B cell (primary cell): ENCODE data around the gene MED26. TPM values are rescaled to one million over a fixed set of nuclear protein-coding genes. Genes with fewer than 3 reads are reported as not detected.
A peak's percentile ranks its signal among the peaks of the same experiment; 100 is the strongest.

Source experiments
- ATAC-seq: fragments of 200-7000 bp; cut with Tn5 transposase; one replicate; pipeline ENCODE4 v1.10.0; 2021; ENCODE audit warnings: low read depth, mild to moderate bottlenecking, moderate number of reproducible peaks, moderate library complexity
- CTCF ChIA-PET: fragments of 350-600 bp; sonication (Branson Sonifier 250); formaldehyde crosslinking; loops from one replicate; lab custom pipeline; 2021; ENCODE audit warnings: antibody characterized with exemption, inconsistent platforms; lab: Charles Lee
- POLR2A ChIA-PET: fragments of 350-600 bp; sonication (Branson Sonifier 250); formaldehyde crosslinking; loops from one replicate; lab custom pipeline; 2021; ENCODE audit warnings: antibody characterized with exemption; lab: Charles Lee
- DNase-seq: peaks from one replicate; pipeline ENCODE4 v3.0.0; 2013
- H2AFZ ChIP-seq: 2 replicates; pipeline ENCODE4 v1.6.1; 2012; ENCODE audit warnings: mild to moderate bottlenecking, low read depth, low read length; ENCODE audit not compliant: insufficient read depth, poor library complexity, severe bottlenecking
- H3K27ac ChIP-seq, 2 donors: 1 replicate in 1 of 2; 2 replicates in 1 of 2; pipeline ENCODE4 v1.5.1; 2012 to 2013; ENCODE audit warnings: low read length in 2 of 2, mild to moderate bottlenecking in 2 of 2, moderate library complexity in 1 of 2
- H3K27me3 ChIP-seq, 4 experiments: fragments of 200-600 bp in 1 of 4; sonication (generic) in 1 of 4; replicated peaks in 1 of 4; 1 replicate in 2 of 4; 2 replicates in 2 of 4; pipeline versions ENCODE4 v1.6.1 to v1.7.0; 2013 to 2016; ENCODE audit warnings: low read length in 3 of 4, mild to moderate bottlenecking in 2 of 4, mixed read lengths in 1 of 4, moderate library complexity in 1 of 4; ENCODE audit not compliant: insufficient read depth in 4 of 4, control insufficient read depth in 3 of 4; ENCODE audit errors: control extremely low read depth in 1 of 4
- H3K36me3 ChIP-seq, 2 experiments: replicated peaks in 1 of 2; 1 replicate in 1 of 2; 2 replicates in 1 of 2; pipeline versions ENCODE4 v1.6.1 to v1.7.1; 2013; ENCODE audit warnings: low read length in 1 of 2; ENCODE audit not compliant: insufficient read depth in 2 of 2, control insufficient read depth in 1 of 2; ENCODE audit errors: control extremely low read depth in 1 of 2, extremely low read depth in 1 of 2
- H3K4me1 ChIP-seq, 2 donors: fragments of 200-600 bp in 1 of 2; sonication (generic) in 1 of 2; 1 replicate in 1 of 2; 2 replicates in 1 of 2; pipeline versions ENCODE4 v1.5.1 to v1.6.1; 2013 to 2017; ENCODE audit warnings: low read length in 2 of 2; ENCODE audit not compliant: control insufficient read depth in 2 of 2, insufficient read depth in 2 of 2
- H3K4me2 ChIP-seq: replicated peaks from 2 replicates; pipeline ENCODE3; 2012; ENCODE audit warnings: mild to moderate bottlenecking, low read depth, low read length; ENCODE audit not compliant: poor library complexity, severe bottlenecking
- H3K4me3 ChIP-seq, 5 experiments: fragments of 200-600 bp in 1 of 5; sonication (generic) in 1 of 5; 1 replicate in 3 of 5; 2 replicates in 2 of 5; pipeline versions ENCODE4 v1.5.1 to v1.7.0; 2011 to 2016; ENCODE audit warnings: low read length in 4 of 5, mild to moderate bottlenecking in 4 of 5, low read depth in 2 of 5, control low read depth in 1 of 5, moderate library complexity in 1 of 5; ENCODE audit not compliant: insufficient read depth in 1 of 5; ENCODE audit errors: control extremely low read depth in 1 of 5, extremely low read depth in 1 of 5
- H3K79me2 ChIP-seq: fragments of 200-600 bp; sonication (generic); one replicate; pipeline ENCODE4 v1.6.0; 2016; ENCODE audit warnings: low read length; ENCODE audit not compliant: control insufficient read depth, insufficient read depth
- H3K9ac ChIP-seq: fragments of 200-600 bp; sonication (generic); 2 replicates; pipeline ENCODE4 v1.6.1; 2017; ENCODE audit warnings: mild to moderate bottlenecking, low read length, moderate library complexity
- H3K9me3 ChIP-seq, 3 donors: one replicate each; pipeline versions ENCODE4 v1.6.1 to v1.7.1; 2013; ENCODE audit warnings: low read length in 2 of 3; ENCODE audit not compliant: control insufficient read depth in 2 of 3, insufficient read depth in 1 of 3; ENCODE audit errors: control extremely low read depth in 1 of 3
- H4K20me1 ChIP-seq: 2 replicates; pipeline ENCODE4 v1.6.0; 2012; ENCODE audit warnings: mild to moderate bottlenecking, low read length; ENCODE audit not compliant: insufficient read depth, control insufficient read depth, poor library complexity, severe bottlenecking
- H3K27ac Mint-ChIP-seq: one replicate; pipeline ENCODE4 v1.8.0; 2021; ENCODE audit warnings: mixed read lengths
- H3K27me3 Mint-ChIP-seq: one replicate; pipeline ENCODE4 v1.8.0; 2021; ENCODE audit warnings: mixed read lengths
- H3K4me1 Mint-ChIP-seq: one replicate; pipeline ENCODE4 v1.8.0; 2021; ENCODE audit warnings: mixed read lengths
- H3K4me3 Mint-ChIP-seq: one replicate; pipeline ENCODE4 v1.8.0; 2021; ENCODE audit warnings: mixed read lengths
- H3K9me3 Mint-ChIP-seq: one replicate; pipeline ENCODE4 v1.8.0; 2022; ENCODE audit warnings: mixed read lengths; ENCODE audit not compliant: insufficient read depth
- EZH2 ChIP-seq: IDR thresholded peaks from 2 replicates; pipeline ENCODE4 v1.6.1; 2012; ENCODE audit warnings: borderline replicate concordance, low read depth, mild to moderate bottlenecking, moderate library complexity, low read length; ENCODE audit not compliant: insufficient read depth, poor library complexity, severe bottlenecking
- WGBS: methylation state at CpG from one replicate; pipeline ENCODE4 v1.1.5; 2013; ENCODE audit warnings: missing lambda C conversion rate; ENCODE audit not compliant: insufficient coverage; 5-methylcytosine and 5-hydroxymethylcytosine counted together
- intact Hi-C: fragments of 100-400 bp; cut with micrococcal nuclease; formaldehyde crosslinking; loops from one replicate; pipeline ENCODE4 v1.10.0; 2022
- polyA plus RNA-seq: library from polyadenylated mRNA; depleted of rRNA; stranded (reverse); fragments of >200 nt; gene quantifications from 2 replicates; pipeline ENCODE4 v1.2.3, GENCODE V29; 2012
- total RNA-seq, 2 donors: library from RNA; stranded (reverse); fragments of 120-200 nt in 1 of 2; gene quantifications; 1 replicate in 1 of 2; 2 replicates in 1 of 2; pipeline versions ENCODE4 v1.2.3 to v1.2.4, GENCODE V29; 2013 to 2022
- TF ChIP-seq, protein P1 (sequence below): fragments of 200-600 bp; IDR thresholded peaks from one replicate; pipeline ENCODE4 v1.8.0; 2022; ENCODE audit warnings: antibody characterized with exemption, mild to moderate bottlenecking

Gene MED26
- total and polyA plus RNA-seq, 2 donors (not counting 1 experiment from before 2014, with no cell fraction given): 15.6 to 33.6 TPM

DNA sequence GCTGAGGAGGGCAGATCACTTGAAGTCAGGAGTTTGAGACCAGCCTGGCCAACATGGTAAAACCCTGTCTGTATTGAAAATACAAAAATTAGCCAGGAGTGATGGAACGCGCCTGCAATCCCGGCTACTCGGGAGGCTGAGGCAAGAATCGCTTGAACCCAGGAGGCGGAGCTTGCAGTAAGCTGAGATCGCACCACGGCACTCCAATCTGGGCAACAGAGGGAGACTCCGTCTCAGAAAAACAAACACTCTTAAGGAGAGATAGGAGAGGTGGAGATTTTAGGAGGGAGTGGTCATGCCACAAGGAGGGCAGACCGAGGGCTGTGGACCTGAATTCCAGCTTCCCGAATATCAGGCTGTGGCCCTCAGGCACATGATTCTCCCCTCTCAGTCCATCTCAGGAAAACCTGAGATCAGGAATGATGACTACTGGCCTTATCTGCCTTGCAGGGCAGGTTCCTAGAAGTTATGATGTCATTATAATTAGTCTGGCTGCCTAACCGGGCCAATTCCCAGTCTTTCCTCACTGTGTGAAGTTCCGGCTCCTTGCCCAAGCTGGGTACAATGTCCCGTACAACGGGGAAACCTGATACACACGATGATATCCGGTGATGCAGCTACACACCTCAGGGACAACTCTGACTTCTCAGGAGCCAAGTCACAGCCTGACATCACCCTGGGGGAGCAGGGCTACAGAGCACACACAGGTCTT is 58.2 kb downstream of the MED26 start:
- intact Hi-C loops: no loop called here

DNA sequence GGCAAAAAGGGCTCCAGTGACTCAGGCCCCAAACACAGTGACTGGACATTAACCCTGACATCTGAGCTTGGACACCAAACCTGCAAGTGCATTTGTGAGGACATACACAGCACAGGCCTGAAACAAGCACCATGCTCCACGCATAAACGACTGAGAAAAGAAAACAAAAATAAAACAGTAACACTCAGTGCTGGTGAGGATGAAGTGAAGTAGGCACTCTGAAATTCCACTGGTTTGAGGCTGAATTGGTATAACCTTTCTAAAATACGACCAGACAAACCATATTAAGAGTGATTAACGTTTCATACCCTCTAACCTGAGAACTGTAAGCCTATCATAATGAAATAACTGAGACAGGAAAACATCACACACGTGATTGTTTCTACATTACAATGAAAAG is 61.3 kb downstream of the MED26 start:
- peaks cover 9 to 40% of the 10 kb centered on the region in 2 experiments for H3K36me3 ChIP-seq
- Mint-ChIP-seq H3K27ac (peak overlapping the region; percentile 81), H3K4me1 (peaks cover 19% of the 10 kb centered on the region), H3K9me3 (no peaks in the 10 kb centered on the region), H3K27me3 (no peaks in the 10 kb centered on the region), H3K4me3 (no peak overlapping the region)
- H3K4me2 ChIP-seq: no peak overlapping the region
- DNase-seq (no peak), ATAC-seq (no peak)
- ChIA-PET POLR2A (no interaction called here), CTCF (interaction anchor here (0.7 kb wide), 1 partner anchor 96 kb away, joined by 3 read pairs; no protein-coding TSS in a partner anchor)
- intact Hi-C loops: no loop called here
- no peaks in the 10 kb centered on the region for H3K9me3 ChIP-seq
- WGBS: no CpG with 5 or more reads among the region's 5 CpGs
- H4K20me1 ChIP-seq: no peaks in the 10 kb centered on the region
- no peak overlapping the region for H2AFZ ChIP-seq
- peaks cover 40% of the 10 kb centered on the region for H3K79me2 ChIP-seq
- no peaks in the 10 kb centered on the region for H3K27me3 ChIP-seq
- H3K4me1 ChIP-seq: peaks cover 17 to 26% of the 10 kb centered on the region in 2 donors
- H3K9ac ChIP-seq: no peak overlapping the region
- H3K4me3 ChIP-seq: no peak overlapping the region
- H3K27ac ChIP-seq: peak overlapping the region; percentile 7 to 36
- TF ChIP-seq, protein P1, sequence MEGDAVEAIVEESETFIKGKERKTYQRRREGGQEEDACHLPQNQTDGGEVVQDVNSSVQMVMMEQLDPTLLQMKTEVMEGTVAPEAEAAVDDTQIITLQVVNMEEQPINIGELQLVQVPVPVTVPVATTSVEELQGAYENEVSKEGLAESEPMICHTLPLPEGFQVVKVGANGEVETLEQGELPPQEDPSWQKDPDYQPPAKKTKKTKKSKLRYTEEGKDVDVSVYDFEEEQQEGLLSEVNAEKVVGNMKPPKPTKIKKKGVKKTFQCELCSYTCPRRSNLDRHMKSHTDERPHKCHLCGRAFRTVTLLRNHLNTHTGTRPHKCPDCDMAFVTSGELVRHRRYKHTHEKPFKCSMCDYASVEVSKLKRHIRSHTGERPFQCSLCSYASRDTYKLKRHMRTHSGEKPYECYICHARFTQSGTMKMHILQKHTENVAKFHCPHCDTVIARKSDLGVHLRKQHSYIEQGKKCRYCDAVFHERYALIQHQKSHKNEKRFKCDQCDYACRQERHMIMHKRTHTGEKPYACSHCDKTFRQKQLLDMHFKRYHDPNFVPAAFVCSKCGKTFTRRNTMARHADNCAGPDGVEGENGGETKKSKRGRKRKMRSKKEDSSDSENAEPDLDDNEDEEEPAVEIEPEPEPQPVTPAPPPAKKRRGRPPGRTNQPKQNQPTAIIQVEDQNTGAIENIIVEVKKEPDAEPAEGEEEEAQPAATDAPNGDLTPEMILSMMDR: no peak
- no peak for TF ChIP-seq EZH2

More for the DNA sequence above, 58.2 kb downstream of the MED26 start:
- H3K27me3 Mint-ChIP-seq: no peaks in the 10 kb centered on the region
- Histone ChIP-seq H3K27ac (no peak overlapping the region), H3K4me3 (no peak overlapping the region), H3K9me3 (no peaks in the 10 kb centered on the region), H3K27me3 (no peaks in the 10 kb centered on the region), H3K36me3 (peaks cover 0 to 38% of the 10 kb centered on the region in 2 experiments), H3K4me1 (peaks cover 36 to 47% of the 10 kb centered on the region in 2 donors), H3K4me2 (no peak overlapping the region), H4K20me1 (peaks cover 12% of the 10 kb centered on the region), H3K9ac (no peak overlapping the region), H3K79me2 (peaks cover 63% of the 10 kb centered on the region), H2AFZ (no peak overlapping the region)
- no peaks in the 10 kb centered on the region for H3K9me3 Mint-ChIP-seq
- peaks cover 43% of the 10 kb centered on the region for H3K4me1 Mint-ChIP-seq
- POLR2A ChIA-PET: no interaction called here
- TF ChIP-seq, protein P1: no peak
- TF ChIP-seq EZH2: no peak
- DNase-seq (no peak), ATAC-seq (no peak)
- H3K4me3 Mint-ChIP-seq: no peak overlapping the region
- 97% methylated on average over 16 of the region's 17 CpGs for WGBS
- CTCF ChIA-PET: interaction anchor here (1.0 to 1.6 kb wide), 2 partner anchors 15 to 41 kb away, joined by 3 read pairs; no protein-coding TSS in a partner anchor
- no peak overlapping the region for H3K27ac Mint-ChIP-seq
